HG02610 (cell line): ENCODE results near the gene VKORC1.

Source experiments
- ATAC-seq: cut with Tn5 transposase; IDR thresholded peaks from one replicate; pipeline ENCODE4 v1.9.1; 2021; ENCODE audit warnings: mild to moderate bottlenecking, moderate library complexity; ENCODE audit not compliant: unreplicated experiment

The VKORC1 gene

DNA sequence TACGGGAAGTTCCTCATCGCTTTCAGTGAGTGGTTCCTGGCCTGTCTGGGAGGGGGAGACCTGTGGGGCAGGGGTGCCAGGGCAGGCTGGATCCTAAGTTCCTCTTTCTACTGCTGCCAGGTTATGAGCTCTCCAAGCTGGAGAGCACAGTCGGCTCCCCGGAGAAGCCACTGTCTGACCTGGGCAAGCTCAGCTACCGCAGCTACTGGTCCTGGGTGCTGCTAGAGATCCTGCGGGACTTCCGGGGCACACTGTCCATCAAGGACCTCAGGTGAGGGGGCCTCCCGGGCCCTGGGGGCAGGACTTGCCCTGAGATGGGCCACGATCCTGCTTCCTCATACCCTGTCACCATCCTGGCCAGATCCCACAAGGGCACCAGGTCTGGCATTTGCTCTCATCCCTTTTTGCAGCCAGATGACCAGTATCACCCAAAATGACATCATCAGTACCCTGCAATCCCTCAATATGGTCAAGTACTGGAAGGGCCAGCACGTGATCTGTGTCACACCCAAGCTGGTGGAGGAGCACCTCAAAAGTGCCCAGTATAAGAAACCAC lies 35.8 kb upstream of the VKORC1 start:
- no peak for ATAC-seq

DNA sequence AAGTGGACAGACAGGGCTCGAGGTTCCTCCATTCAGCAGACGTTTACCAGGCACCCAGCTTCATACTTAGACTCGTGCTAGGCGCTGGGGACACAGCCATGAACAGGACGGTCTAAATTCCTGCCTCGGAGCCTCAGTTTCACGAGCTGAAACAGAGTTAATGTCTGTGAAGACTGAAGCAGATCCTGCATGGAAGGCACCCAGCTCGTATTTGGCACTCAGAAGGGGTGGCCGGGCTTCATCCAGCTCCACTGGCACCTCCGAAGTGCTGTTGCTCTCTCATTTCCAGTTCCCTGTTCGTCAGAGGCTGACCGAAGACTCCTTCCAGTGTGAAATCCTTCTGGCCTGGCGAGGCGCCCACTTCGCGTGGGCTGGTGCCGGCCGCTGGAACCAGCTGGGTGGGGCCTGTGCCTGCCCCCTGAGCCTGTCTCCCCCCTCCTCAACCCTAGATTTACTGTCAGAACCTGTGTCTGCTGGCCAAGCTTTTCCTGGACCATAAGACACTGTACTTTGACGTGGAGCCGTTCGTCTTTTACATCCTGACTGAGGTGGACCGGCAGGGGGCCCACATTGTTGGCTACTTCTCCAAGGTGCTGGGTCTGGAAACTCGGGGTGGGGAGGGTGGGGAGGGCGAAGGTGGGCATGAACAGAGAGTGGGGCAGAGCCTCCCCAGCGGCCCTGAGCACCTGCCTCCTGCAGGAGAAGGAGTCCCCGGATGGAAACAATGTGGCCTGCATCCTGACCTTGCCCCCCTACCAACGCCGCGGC lies 35.2 kb upstream of the VKORC1 start:
- ATAC-seq = no peak

DNA sequence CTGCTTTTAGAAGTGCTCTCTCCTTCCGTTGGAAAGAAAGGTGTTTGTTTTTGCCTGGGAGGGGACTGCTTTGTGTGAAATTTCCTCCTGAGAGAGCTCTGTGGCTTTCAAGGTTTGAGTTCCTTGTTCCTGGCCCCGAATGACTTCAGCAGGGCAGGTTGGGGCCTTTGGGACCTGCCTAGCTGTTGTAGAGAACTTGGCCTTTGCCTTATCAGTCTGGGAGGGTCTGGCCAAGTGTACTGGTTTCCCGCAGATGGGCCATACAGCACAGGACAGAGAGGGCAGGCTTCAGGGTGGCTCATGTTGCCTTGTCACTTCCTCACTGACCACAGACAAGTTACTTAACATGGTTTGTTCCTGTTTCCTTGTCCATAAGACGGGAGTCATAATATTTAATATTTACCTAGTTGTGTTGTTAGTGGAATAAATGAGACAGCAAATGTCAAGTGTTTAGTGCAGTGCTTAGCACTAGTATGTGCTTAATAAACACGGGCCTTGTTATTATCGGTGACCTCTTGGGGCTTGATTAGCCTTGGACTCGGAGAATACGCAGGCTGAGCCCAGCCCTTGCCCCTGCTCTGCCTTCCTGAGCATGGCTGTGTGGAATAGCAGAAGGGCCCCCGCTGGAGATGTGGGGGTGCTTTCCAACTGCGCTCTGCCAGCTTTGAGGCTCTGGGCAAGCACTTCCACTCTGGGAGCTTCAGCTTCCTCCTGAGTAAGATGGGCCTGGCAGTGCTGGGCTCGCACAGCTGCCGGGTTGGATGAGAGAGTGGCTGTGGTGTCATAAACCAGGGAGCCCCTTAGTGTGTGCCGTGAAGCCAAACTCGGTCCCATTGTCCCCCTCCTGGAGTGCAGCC lies 34.3 kb upstream of the VKORC1 start:
- no peak for ATAC-seq

DNA sequence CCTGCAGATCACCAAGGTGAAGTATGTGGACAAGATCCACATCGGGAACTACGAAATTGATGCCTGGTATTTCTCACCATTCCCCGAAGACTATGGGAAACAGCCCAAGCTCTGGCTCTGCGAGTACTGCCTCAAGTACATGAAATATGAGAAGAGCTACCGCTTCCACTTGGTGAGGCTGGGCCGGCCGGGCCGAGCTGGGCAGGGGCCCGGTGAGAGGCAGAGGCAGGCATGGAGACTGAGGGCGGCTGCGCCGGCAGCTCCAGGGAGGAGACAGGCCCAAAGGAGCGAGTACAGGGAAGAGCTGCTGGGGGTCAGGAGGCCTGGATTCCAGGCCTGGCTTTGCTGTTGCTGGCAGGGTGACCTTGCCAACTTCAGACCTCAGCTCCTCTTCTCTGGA lies 32.6 kb upstream of the VKORC1 start:
- ATAC-seq = no peak

DNA sequence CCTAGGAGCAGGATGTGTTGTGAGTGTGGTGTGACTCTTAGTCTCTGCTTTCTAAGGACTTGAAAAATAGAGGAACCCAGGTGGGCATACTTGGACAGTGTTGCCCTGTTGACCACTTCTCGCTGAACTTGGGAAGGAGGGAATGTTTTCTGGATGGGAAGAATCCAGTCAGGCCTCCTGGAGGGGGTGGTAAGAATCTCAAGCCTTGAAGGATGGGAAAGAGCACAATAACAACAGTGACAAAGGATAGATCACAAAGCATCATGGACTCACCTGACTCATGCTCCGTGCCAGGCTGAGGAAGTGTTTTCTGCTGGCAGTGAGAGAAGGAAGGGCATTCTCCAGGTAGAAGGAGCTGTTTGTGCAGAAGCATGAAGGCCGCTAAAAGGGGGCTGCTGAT lies 31.2 kb upstream of the VKORC1 start:
- no peak for ATAC-seq

DNA sequence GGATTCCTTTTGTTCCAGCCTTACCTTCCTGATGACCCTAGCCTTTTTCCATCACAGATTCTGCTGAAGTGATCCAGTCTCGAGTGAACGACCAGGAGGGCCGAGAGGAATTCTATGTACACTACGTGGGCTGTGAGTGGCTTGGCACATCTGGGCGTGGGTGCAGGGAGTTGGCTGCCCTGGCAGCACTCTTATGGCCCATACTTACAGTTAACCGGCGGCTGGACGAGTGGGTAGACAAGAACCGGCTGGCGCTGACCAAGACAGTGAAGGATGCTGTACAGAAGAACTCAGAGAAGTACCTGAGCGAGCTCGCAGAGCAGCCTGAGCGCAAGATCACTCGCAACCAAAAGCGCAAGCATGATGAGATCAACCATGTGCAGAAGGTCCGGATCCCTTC lies 25.5 kb upstream of the VKORC1 start:
- ATAC-seq = no peak

DNA sequence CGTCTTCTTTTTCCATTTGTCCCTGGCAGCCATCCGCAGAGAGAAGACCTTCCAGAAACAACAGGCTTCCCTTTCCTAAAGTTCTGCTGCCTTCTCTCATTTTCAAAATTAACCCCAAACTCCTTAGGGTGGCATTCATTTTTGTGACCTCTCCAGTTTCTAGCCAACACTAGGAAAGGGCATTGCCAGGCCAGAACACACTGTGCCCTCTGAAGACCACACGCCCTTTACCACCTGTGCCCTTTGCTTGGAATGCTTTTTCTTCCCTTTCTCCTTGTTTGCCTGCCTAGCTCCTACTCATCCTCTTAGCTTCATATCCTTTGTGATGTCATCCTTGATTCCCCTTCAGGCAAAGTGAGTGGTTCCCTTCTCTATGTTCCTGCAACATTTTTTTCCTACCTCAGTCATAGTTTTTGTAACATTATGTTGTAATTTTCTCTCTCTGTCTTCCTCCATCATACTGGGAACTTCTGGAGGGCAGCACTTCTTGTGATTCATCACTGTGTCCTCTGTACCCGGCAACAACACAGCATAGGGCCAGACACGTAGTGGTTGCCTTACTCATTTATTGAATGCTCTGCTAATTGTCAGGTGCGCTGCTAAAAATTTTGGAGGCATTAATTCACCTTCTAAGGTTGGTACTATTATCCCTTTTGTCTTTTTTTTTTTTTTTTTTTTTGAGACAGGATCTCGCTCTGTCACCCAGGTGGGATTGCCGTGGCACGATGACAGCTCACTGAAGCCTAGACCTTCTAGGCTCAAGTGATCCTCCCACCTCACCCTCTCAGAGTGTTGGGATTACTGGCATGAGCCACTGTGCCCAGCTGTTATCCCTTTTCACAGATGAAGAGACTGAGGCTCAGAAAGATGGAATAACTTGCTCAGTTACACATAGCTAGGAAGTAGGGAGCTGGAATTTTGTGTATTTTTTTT lies 23.9 kb upstream of the VKORC1 start:
- ATAC-seq = no peak

DNA sequence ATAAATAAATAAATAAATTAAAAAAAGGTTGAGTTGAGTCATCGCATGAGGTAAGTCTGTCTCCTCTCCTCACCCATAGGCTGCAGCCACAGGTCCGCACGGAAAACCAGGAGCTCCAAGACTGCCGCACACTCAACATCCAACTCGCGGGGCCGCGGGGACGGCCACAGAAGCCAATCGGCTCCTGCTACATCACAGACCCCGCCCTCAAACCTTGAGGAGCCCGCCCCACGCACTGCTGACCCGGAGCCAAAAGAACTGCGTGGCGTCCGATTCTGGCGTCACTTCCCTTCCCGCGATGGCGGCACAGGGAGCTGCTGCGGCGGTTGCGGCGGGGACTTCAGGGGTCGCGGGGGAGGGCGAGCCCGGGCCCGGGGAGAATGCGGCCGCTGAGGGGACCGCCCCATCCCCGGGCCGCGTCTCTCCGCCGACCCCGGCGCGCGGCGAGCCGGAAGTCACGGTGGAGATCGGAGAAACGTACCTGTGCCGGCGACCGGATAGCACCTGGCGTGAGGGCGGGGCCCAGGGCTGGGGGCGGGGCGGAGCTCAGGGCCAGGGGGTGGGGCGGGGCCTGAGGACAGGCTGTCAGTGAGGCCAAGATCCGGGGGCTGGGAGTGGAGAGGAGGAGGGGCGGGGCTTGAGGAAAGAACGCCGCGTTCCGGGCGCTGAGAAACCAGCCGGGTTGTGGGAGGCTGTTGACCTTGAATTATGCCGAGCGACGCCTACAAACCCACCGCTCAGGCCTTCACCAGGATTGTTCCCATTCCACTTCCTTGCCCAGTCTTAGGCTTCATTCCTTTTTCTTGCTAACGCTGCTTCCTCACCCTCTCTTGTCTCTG lies 23.0 kb upstream of the VKORC1 start, which contains the start of gene KAT8:
KAT8 (plus strand) TSS at position 281 of the 839 bp plus-strand sequence; CDS start at position 299, 18 bp downstream.
- ATAC-seq = peak; percentile 89

DNA sequence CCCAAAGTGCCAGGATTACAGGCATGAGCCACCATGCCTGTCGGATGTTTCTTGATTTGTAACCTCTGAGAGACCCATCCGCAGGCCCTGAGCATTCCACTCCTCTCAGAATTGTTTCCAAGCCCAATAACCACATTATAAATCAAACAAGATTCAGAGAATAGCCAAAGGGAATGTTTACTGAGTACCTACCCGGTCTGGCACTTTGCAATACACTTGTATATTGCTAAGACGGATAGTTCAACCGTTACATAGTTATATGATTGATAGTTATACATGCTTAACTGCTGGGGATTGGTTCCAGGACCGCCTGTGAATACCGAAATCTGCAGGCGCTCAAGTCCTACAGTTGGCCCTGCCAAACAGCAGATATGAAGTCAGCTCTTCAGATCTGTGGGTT lies 19.9 kb upstream of the VKORC1 start:
- no peak for ATAC-seq

DNA sequence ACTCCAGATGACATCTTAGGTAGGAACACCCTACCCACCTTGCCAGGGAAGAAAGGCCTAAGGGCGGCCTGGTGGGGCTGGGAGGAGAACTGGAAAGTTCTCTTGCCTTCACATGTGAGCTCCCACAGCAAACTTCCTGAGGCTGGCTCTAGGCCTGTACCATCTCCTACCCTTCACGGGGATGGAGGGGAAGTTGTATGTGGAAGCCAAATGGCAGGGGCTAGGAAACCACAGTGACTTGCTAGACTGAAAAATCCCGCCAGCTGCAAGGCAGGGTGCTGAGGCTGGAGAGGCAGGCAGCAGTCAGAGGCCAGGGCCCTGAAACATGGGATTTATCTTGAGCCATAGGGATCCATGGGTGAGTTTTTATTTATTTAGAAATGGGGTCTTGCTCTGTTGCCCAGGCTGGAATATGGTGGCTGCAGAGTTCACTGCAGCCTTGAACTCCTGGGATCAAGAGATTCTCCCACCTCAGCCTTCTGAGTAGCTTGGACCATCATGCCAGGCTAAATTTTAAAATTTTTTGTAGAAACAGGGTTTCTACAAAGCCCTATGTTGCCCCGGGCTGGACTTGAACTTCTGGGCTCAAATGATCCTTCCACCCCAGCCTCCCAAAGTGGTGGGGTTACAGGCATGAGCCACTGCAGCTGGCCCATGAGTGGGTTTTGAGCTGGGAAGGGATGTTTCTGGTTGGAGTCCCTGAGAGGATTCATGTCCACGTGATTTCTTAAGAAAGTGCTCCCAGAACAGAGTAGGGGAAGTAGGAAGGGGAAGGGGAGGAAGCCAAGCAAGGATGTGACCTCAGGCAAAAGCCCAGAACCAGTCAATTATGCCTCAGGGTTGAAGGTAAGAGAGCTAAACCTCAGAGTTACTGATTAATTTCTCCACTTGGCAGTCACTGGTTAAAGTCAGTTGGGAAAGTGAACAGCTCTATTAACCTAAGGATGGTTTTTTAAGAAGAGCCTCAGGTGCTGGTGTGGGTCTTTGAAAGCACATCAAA lies 18.8 kb upstream of the VKORC1 start:
- ATAC-seq = no peak

DNA sequence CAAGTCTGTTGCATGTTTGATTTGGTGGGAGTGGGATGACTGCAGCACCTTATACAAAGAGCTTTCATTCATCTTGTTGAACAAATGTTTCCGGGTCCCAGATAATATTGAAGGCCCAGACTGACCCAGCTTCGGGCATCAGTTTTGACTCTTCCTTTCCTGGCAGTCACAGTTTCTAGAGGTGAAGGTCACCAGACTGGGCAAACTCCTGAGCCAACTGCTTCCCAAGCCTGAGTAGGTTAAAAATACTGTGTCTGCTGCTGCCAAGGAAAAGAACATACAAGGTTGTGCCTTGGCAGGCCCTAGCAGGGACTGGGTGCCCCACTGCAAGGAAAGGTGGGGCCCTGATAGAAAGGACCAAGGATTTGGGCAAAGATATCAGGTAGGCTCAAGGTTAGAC lies 18.1 kb upstream of the VKORC1 start:
- no peak for ATAC-seq

DNA sequence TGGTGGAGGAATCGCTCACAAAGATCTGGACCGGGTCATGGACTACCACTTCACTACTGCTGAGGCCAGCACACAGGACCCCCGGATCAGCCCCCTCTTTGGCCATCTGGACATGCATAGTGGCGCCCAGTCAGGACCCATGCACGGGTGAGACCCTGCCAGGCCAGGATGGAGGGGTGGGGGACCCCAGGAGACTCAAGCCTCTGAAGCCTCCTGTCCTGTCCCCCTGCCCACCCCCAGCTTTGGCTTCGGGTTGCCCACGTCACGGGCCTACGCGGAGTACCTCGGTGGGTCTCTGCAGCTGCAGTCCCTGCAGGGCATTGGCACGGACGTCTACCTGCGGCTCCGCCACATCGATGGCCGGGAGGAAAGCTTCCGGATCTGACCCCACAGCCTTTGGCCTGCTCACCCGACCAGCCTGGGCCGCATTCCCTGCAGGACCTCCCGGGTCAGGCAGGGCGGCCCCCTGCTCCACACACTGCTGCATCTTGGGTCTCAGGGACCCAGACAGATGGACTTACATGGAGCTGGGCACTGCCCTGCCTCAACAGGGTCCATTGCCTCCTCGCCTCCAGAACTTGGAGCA lies 17.4 kb upstream of the VKORC1 start:
- ATAC-seq = no peak

DNA sequence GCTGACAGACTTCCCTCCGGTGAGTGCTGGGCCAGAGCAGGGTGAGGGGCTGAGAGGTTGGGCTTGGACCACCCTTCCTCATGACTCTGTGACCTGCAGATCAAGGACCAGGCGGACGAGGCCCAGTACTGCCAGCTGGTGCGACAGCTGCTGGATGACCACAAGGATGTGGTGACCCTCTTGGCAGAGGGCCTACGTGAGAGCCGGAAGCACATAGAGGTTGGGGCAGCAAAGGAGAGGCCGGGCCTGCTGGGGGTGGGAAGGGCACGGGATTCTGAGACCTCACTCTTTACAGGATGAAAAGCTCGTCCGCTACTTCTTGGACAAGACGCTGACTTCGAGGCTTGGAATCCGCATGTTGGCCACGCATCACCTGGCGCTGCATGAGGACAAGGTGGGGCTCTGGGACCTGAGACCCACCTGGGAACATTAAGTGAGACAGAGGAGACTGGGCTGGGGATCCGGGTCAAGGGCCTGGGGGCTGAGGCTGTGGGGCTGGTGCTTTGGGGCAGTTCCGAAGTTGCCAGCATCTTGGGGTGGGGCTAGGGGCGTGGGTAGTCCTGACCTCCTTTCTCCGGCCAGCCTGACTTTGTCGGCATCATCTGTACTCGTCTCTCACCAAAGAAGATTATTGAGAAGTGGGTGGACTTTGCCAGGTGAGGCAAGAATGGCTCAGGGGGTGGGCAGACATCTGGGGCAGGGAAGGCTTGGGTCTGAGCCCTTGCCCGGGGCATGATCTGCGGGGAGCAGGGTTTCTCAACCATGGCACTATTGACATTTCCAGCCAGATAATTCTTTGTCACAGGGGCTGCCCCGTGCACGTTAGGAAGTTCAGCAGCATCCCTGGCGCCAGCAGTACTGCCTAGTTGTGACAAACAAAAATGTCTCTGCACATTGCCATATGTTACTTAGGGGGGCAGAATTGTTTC lies 15.8 kb upstream of the VKORC1 start:
- no peak for ATAC-seq

DNA sequence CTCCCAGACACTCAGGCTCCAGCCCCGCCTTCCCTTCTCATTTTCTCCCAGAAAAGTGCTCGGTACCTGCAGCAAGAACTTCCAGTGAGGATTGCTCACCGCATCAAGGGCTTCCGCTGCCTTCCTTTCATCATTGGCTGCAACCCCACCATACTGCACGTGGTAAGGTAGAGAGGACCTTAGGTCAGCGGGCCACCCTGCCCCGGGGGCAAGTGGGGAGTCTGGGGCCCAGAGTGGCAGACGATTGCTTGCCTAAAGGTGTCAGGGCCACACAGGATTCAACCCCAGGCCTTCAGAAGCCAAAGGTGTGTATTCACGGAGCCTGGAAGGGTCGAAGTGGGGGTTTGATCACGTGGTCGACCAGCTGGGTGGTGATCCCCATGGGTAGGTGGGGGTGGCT lies 15.0 kb upstream of the VKORC1 start:
- no peak for ATAC-seq

DNA sequence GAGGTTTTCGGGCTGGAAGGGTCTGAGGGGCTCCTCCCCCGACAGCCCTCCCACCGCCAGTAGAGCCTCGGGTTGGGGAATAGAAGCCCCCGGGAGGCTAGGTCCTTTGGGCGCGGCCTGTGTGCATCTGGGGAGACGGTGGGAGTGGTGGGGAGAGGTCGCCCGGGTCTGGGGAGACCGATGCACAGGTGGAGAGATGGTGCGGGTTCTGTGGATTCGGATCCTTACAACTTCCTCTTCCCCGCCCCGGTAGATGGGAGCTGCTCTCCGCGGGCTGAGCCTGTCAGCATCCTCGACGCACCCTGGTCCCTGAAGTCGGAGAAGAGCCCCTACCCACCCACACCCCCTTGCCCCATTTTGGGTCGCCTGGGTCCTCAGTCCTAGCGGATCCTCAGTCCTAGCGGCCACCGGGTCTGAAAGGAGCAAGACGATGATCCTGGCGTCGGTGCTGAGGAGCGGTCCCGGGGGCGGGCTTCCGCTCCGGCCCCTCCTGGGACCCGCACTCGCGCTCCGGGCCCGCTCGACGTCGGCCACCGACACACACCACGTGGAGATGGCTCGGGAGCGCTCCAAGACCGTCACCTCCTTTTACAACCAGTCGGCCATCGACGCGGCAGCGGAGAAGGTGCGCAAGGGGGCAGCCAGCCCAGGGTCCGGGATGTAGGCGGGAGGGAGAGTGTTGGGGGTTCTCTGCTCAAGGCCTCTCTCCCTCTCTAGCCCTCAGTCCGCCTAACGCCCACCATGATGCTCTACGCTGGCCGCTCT lies 14.4 kb upstream of the VKORC1 start:
- ATAC-seq = no peak

DNA sequence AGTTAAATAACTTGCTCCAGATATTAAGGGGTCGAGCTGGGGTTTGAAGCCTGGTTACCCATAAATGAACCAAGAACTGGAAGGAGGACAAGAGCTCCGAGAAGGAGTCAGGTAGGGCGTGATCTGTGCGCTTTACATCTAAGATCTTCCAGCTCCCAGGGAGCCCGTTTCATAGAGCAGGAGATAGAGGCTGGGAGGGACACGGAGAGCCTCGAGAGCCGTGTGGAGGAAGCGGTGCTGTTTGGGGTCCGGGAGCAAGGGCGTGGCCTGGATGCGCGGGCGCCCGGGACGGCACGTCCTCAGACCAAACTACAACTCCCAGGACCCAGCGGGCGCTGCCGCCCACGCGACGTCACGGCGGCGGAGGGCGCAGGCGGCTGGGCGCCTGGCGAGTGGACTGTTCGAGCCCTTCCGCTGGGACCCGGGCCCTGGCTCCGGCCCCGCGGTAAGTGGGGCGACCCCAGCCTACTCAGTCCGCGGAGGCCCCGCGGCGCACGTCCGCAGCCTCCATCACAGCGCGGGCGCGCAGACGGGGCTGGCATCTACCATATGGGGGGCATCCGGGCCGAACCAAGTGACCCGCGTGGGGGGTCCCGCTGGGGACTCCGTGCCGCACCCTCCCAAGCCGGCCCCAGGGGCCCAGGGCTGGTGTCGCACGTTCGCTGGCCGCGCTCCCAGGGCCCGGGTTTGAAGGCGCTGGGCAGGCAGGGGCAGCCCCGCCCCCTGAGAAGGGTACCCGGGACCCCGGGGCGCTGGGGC lies 13.6 kb upstream of the VKORC1 start, which contains the start of gene BCKDK:
BCKDK (plus strand) TSS at position 352 of the 759 bp plus-strand sequence. CDS start 838 bp downstream, outside the sequence.
- ATAC-seq = peak; percentile 79
